ENCODE results near the gene SPANXN2.
"Not testable (repeated sequence)": the region's sequence is repeated elsewhere in the genome, so short reads cannot be mapped to it uniquely, and the experiment has no call there.

SPANXN2 gene, protein sequence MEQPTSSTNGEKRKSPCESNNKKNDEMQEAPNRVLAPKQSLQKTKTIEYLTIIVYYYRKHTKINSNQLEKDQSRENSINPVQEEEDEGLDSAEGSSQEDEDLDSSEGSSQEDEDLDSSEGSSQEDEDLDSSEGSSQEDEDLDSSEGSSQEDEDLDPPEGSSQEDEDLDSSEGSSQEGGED

DNA sequence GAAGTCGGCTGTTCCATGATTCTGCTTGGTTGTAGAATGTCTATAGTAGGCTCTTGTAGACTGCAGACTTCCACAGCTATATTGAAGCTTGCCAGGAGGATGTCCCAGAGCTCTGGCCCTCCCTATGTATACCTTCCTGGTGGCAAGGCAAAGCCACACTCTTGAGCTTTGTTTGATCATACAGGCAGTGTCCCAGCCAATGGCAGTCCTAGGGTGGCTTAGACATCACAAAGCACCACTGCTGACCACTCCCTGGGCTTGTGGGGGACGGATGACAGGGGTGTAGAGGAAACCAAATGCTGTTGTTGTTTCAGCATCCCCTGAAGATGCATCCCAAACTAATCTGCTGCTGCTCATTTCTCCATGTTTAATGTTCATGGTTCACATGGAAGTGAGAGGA lies at the start of gene SPANXN2:
Gene SPANXN2, minus strand, starts transcription at position 101 of the 400 bp plus-strand sequence. Its CDS starts 84 bp downstream, at position 17.
- DNase-seq, result not testable (repeated sequence)

DNA sequence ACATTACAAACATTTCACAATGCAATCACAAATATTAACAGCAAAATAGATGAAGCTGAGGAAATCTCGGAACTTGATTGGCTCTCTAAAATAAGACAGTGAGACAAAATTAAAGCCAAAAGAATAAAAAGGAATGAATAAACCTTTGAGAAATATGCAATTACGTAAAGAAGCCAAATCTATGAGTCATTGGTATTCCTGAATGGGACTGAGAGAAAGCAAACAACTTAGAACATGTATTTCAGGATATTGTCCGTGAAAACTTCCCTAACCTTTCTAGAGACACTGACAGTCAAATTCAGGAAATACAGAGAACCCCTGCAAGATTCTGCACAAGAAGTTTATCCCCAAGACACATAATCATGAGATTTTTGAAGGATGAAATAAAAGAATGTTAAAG lies 48.4 kb upstream of the SPANXN2 start:
- DNase-seq, result no peak

DNA sequence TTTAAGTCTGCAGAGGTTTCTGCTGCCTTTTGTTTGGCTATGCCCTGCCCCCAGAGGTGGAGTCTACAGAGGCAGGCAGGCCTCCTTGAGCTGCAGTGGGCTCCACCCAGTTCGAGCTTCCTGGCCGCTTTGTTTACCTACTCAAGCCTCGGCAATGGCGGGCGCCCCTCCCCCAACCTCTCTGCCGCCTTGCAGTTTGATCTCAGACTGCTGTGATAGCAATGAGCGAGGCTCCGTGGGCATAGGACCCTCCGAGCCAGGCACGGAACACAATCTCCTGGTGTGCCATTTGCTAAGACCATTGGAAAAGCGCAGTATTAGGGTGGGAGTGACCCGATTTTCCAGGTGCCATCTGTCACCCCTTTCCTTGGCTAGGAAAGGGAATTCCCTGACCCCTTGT lies 47.2 kb upstream of the SPANXN2 start:
- not testable (repeated sequence) for DNase-seq

DNA sequence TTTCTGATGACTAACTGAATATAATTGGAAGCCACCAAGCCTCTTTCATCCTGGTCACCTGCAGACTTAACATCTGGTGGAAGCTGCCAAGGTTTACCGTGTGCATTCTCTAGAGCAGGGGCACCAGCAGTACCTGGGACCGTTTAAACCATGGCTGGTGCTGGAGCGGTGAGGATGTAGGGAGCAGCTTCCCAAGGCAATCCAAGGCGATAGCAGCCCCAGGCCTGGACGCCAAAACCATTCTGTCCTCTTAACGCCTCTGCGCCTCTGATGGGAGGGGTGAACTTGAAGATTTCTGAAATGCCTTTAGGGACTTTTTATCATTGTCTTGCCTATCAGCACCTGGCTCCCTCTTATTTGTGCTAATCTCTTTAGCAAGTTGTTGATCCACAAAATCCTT lies 37.3 kb upstream of the SPANXN2 start:
- no peak for DNase-seq

DNA sequence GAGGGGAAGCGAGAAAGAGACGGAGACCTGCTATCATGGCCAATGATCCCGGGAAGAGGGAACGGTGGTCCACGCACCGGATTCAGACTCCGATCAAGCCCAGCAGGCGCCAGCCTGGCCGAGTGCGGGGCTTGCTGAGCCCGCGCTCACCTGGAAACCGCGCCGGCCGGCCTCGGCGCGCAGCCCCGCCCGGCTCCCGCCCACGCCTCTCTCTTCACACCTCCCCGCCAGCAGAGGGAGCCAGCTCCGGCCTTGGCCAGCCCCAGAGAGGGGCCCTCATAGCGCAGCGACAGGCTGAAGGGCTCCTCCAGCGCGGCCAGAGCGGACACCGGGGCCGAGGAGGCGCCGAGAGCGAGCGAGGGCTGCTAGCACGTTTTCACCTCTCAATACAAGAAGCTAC lies 36.8 kb upstream of the SPANXN2 start:
- DNase-seq, result peak; percentile 65 to 74

DNA sequence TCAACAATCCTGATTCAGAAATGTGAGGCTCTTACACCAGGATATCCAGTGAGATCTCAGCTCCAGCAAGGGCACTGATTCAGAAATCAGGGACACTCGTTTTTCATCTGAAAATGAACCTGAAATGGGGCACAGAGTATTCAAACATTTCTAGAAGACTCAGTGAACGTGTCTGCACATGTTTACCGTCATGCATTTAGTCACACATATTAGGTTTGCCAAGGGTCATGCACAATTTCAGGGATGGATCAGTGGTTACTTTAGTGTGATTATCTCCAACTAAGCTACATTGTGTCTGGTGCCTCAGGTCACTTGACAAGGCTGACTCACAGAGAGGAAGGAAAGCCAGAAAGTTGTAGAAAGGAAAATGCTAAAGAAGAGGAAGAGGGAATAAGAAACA lies 33.6 kb upstream of the SPANXN2 start:
- DNase-seq, result no peak

DNA sequence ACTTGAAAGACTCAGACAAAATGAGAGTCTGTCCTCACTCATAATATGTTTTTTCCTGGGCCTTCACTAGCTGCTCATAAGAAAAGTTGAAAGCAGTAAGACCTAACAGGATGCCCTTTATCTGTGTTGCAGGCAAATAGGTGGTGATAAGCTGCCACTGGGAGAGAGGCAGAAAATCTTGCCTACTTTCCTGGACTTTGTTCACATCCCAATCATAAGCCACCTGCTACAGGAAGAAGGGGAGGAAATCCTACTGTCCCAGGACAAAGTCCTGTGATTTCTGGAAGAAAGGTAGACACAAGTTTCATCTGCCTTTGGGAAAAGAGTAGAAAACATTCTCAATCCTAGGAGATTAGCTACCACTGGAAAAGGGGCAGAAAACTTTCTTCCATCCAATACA lies 13.3 kb upstream of the SPANXN2 start:
- DNase-seq, result no peak

DNA sequence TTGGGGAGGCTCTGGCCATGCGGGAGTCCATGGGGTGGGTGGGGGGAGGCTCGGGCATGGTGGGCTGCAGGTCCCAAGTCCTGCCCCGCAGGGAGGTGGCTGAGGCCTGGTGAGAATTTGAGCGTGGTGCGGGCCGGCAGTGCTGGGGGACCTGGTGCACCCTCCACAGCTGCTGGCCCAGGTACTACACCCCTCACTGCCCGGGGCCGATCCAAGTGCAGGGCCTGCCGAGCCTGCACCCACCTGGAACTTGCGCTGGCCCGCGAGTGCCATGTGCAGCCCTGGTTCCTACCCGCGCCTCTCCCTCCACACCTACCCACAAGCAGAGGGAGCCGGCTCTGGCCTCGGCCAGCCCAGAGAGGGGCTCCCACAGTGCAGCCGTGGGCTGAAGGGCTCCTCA lies 5.7 kb upstream of the SPANXN2 start:
- no peak for DNase-seq

DNA sequence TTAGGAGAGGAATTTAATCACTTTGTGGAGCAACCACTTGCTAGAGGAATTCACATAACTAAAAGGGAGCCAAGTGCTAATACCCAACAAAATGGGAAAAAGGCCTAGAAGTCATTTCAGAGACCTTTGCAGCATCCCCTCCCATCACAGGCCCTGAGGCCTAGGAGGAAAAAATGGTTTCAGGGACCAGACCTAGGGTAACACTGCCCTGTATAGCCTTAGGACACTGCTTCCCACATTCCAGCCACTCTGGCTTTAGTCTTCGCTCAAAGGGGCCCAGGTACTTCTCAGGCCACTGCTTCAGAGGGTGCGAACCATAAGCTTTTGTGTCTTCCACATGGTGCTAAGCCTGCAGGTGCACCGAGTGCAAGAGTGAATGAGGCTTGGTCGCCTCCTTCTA lies 19.1 kb downstream of the SPANXN2 start:
- no peak for DNase-seq

DNA sequence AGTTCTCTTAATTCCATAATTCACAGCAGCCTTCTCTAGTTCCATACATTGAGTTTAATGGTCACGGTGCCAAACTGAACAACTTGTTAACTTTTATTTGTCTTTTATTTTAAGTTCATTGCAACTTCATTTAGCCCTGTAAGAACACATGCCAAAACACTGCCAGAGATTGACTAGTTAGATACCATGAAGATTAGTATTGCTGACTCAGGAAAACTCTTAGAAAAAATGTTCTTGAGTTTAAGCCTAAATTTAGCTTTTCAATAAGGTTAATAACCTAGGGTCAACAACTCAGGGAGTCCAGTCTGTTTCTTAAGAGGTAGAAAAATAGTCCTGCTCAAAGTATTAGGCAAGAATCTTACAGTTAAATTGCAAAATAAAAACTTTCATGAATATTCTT lies 25.7 kb downstream of the SPANXN2 start:
- DNase-seq, result no peak

DNA sequence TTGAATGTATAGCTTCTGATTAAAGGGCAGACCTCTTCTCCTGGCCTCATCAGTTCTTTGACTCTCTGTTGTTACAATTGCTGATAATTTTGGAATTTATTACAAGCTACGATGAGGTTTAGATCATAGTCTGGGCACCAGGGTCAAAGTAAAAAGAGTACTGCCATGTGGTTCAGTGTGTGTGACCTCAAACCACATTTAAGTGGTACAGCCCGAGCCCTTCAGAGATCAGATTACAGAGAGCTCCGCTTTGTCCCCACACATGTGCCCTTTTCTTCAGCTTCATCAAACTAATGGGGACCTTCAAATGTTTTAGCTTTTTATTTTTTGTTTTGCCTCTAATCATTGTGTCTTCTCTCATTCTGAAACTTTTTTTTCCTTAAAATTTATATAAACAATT lies 37.1 kb downstream of the SPANXN2 start:
- DNase-seq, result no peak

DNA sequence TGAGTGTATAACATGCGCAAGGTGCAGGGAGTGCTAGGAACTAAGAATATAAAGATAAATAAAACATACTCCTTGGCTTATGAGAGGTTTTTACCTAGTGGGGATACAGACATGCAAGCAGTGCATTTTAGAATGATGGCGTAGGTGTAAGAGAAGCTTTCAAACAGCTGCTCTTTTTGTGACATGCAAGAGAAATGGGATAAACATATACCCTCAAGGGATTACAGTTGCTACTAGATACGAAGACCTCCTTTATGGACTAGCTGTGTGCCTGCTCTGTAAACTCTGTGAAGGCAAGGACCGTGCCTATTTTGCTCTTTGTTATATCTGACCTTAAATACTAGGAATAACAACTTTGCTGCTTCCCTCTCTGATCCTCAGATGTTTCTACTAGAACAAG lies 45.6 kb downstream of the SPANXN2 start:
- DNase-seq, result no peak

DNA sequence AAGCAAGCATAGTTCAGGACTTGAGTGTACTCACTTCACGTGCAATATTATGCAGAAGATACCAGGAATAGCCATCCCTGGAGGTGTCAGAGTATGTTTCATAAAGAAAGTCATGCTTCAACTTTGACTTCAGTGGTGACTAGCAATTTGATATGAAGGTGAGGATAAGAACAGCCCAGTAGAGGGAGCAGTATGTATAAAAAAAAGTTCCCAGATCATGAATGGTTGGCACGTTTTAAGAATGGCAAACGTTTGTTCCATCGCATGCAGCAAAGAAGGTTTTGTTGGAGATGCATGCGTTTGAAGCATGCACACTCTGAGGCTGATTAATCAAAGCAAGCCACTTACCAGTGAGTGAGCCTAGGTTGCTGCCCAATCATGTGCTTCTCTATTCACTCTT lies 51.2 kb downstream of the SPANXN2 start:
- DNase-seq, result no peak

DNA sequence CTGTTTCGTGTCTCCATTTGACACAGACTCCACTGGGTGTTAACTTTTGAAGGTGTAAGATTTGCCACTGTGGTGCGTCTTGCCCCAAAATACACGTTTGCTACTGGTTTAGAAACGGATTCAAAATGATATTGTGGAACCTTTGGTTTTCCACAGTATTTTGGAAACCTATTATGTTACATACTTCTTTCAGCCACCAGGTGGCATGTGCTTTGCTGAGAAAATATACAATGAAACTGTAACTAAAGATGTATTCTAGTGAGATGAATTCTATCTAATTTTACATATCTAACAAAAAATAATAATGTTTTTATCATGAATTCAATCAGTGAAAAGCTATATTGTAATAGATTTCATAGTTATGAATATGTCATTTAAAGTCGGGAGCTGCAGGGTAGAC lies 56.2 kb downstream of the SPANXN2 start:
- no peak for DNase-seq

DNA sequence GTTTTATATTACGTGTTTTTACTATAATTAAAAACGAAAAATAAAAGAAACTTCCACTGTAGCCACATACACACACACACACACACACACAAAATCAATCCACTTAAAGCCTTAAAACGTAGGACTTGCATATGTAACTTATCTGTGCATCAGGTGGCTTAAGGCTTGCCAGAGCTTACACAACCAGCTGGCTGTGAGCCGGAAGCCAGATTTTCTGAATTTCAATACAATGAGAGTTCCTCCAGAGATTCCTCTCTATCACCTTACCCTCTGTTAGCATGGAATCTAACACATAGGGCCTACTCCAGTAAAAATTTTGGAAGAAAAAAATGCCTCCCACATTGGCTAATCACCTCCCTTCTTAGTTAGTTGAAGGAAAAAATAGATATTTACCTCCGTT lies 56.8 kb downstream of the SPANXN2 start:
- DNase-seq, result no peak

All from NCI-H1930 (cell line).